SK-N-SH treated with all-trans-retinoic acid at 6 μM for 48 hours (cell line): ENCODE measurements around the gene EP400.

Experiments used
- ATAC-seq: fragments of 200-7000 bp; cut with Tn5 transposase; 3 replicates; pipeline ENCODE4 v1.9.1; 2020; ENCODE audit warnings: mild to moderate bottlenecking, moderate library complexity
- ARNTL ChIP-seq: fragments of 450-650 bp; formaldehyde crosslinking; IDR thresholded peaks from 2 replicates; pipeline ENCODE4 v1.5.0; 2020; ENCODE audit warnings: low read depth, mild to moderate bottlenecking, moderate library complexity, borderline replicate concordance
- BACH2 ChIP-seq: fragments of 250-450 bp; sonication (Bioruptor Pico); IDR thresholded peaks from 2 replicates; pipeline ENCODE4 v1.9.0; 2021; ENCODE audit warnings: mild to moderate bottlenecking, borderline replicate concordance
- CSDC2 ChIP-seq: fragments of 250-450 bp; sonication (Bioruptor Pico); IDR thresholded peaks from 2 replicates; pipeline ENCODE4 v1.5.0; 2020; ENCODE audit warnings: mild to moderate bottlenecking, moderate library complexity
- ESRRG ChIP-seq: fragments of 250-450 bp; sonication (Bioruptor Pico); IDR thresholded peaks from 2 replicates; pipeline ENCODE4 v1.6.1; 2021; ENCODE audit warnings: mild to moderate bottlenecking
- GLIS3 ChIP-seq: fragments of 250-450 bp; sonication (Bioruptor Pico); IDR thresholded peaks from 2 replicates; pipeline ENCODE4 v1.5.0; 2020; ENCODE audit warnings: mild to moderate bottlenecking, moderate library complexity
- ISL1 ChIP-seq: fragments of 250-450 bp; sonication (Bioruptor Pico); IDR thresholded peaks from 2 replicates; pipeline ENCODE4 v2.1.2; 2022; ENCODE audit warnings: mild to moderate bottlenecking, moderate library complexity
- PPARA ChIP-seq: fragments of 250-450 bp; sonication (Bioruptor Pico); IDR thresholded peaks from 2 replicates; pipeline ENCODE4 v1.5.0; 2020; ENCODE audit warnings: mild to moderate bottlenecking, borderline replicate concordance
- SNAI2 ChIP-seq: fragments of 250-450 bp; sonication (Bioruptor Pico); IDR thresholded peaks from 2 replicates; pipeline ENCODE4 v1.5.0; 2020; ENCODE audit warnings: mild to moderate bottlenecking, moderate library complexity
- TCF4 ChIP-seq: fragments of 250-450 bp; sonication (Bioruptor Pico); IDR thresholded peaks from 2 replicates; pipeline ENCODE4 v1.8.0; 2021; ENCODE audit warnings: mild to moderate bottlenecking, moderate library complexity, borderline replicate concordance
- TOX ChIP-seq: fragments of 250-450 bp; sonication (Bioruptor Pico); IDR thresholded peaks from 2 replicates; pipeline ENCODE4 v1.8.0; 2021; ENCODE audit warnings: mild to moderate bottlenecking, moderate library complexity, borderline replicate concordance
- ZC3H10 ChIP-seq: fragments of 250-450 bp; sonication (Bioruptor Pico); IDR thresholded peaks from 2 replicates; pipeline ENCODE4 v1.5.1; 2021; ENCODE audit warnings: mild to moderate bottlenecking, moderate library complexity
- ZFP30 ChIP-seq: fragments of 450-650 bp; formaldehyde crosslinking; IDR thresholded peaks from 2 replicates; pipeline ENCODE4 v1.5.0; 2022; ENCODE audit warnings: mild to moderate bottlenecking, moderate library complexity
- ZNF565 ChIP-seq: fragments of 450-650 bp; formaldehyde crosslinking; conservative IDR thresholded peaks from 2 replicates; pipeline ENCODE4 v1.5.0; 2020; ENCODE audit warnings: low read depth, mild to moderate bottlenecking, moderate library complexity
- ZNF70 ChIP-seq: fragments of 450-650 bp; formaldehyde crosslinking; IDR thresholded peaks from 2 replicates; pipeline ENCODE4 v1.5.0; 2020; ENCODE audit warnings: mild to moderate bottlenecking, moderate library complexity
- ZNF8 ChIP-seq: fragments of 450-650 bp; formaldehyde crosslinking; IDR thresholded peaks from 2 replicates; pipeline ENCODE4 v1.5.0; 2020; ENCODE audit warnings: mild to moderate bottlenecking, moderate library complexity
- TF ChIP-seq, protein P1 (sequence below): fragments of 250-450 bp; sonication (Bioruptor Pico); IDR thresholded peaks from 2 replicates; pipeline ENCODE4 v1.5.1; 2021; ENCODE audit warnings: mild to moderate bottlenecking, moderate library complexity
- TF ChIP-seq, protein P2 (sequence below): fragments of 250-450 bp; sonication (Bioruptor Pico); IDR thresholded peaks from 2 replicates; pipeline ENCODE4 v1.5.0; 2020; ENCODE audit warnings: mild to moderate bottlenecking, moderate library complexity
- TF ChIP-seq, protein P3 (sequence below): fragments of 250-450 bp; sonication (Bioruptor Pico); IDR thresholded peaks from 2 replicates; pipeline ENCODE4 v1.5.1; 2020; ENCODE audit warnings: low read depth, mild to moderate bottlenecking, moderate library complexity

The EP400 gene

DNA sequence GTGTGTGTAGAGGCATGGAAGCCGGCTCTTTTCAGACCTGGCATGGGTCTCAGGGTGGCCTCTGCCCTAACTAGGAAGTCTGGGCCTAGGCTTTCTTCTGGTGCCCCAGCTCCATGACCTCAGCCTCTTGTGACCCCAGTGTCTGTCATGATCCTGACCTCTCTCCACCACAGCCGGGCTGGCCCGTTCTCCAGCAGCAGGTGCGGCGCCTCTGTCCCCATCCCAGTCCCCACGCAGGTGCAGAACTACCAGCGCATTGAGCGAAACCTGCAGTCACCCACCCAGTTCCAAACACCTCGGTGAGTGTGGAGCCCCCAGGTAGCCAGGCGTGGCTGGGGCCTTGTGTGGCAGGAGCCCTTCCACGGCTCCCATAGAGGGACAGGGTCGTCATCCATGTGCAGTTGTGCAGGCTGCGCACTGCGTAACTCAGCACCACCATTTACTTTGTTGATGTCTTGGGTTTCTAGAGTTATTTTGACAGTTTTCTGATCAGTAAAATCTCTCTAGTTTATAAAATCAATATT lies 35.5 kb upstream of the EP400 start:
- ATAC-seq, result no peak
- TF ChIP-seq, protein P1, sequence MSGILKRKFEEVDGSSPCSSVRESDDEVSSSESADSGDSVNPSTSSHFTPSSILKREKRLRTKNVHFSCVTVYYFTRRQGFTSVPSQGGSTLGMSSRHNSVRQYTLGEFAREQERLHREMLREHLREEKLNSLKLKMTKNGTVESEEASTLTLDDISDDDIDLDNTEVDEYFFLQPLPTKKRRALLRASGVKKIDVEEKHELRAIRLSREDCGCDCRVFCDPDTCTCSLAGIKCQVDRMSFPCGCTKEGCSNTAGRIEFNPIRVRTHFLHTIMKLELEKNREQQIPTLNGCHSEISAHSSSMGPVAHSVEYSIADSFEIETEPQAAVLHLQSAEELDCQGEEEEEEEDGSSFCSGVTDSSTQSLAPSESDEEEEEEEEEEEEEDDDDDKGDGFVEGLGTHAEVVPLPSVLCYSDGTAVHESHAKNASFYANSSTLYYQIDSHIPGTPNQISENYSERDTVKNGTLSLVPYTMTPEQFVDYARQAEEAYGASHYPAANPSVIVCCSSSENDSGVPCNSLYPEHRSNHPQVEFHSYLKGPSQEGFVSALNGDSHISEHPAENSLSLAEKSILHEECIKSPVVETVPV (CRISPR knock-in tag), result no peak
- TF ChIP-seq, protein P2, sequence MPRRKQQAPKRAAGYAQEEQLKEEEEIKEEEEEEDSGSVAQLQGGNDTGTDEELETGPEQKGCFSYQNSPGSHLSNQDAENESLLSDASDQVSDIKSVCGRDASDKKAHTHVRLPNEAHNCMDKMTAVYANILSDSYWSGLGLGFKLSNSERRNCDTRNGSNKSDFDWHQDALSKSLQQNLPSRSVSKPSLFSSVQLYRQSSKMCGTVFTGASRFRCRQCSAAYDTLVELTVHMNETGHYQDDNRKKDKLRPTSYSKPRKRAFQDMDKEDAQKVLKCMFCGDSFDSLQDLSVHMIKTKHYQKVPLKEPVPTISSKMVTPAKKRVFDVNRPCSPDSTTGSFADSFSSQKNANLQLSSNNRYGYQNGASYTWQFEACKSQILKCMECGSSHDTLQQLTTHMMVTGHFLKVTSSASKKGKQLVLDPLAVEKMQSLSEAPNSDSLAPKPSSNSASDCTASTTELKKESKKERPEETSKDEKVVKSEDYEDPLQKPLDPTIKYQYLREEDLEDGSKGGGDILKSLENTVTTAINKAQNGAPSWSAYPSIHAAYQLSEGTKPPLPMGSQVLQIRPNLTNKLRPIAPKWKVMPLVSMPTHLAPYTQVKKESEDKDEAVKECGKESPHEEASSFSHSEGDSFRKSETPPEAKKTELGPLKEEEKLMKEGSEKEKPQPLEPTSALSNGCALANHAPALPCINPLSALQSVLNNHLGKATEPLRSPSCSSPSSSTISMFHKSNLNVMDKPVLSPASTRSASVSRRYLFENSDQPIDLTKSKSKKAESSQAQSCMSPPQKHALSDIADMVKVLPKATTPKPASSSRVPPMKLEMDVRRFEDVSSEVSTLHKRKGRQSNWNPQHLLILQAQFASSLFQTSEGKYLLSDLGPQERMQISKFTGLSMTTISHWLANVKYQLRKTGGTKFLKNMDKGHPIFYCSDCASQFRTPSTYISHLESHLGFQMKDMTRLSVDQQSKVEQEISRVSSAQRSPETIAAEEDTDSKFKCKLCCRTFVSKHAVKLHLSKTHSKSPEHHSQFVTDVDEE (CRISPR knock-in tag), result no peak
- TF ChIP-seq BACH2, result no peak
- no peak for TF ChIP-seq ZNF565 (CRISPR knock-in tag)
- no peak for TF ChIP-seq TOX (CRISPR knock-in tag)
- no peak for TF ChIP-seq ZNF70 (CRISPR knock-in tag)
- TF ChIP-seq ZC3H10 (CRISPR knock-in tag), result no peak
- TF ChIP-seq ISL1 (CRISPR knock-in tag), result no peak

DNA sequence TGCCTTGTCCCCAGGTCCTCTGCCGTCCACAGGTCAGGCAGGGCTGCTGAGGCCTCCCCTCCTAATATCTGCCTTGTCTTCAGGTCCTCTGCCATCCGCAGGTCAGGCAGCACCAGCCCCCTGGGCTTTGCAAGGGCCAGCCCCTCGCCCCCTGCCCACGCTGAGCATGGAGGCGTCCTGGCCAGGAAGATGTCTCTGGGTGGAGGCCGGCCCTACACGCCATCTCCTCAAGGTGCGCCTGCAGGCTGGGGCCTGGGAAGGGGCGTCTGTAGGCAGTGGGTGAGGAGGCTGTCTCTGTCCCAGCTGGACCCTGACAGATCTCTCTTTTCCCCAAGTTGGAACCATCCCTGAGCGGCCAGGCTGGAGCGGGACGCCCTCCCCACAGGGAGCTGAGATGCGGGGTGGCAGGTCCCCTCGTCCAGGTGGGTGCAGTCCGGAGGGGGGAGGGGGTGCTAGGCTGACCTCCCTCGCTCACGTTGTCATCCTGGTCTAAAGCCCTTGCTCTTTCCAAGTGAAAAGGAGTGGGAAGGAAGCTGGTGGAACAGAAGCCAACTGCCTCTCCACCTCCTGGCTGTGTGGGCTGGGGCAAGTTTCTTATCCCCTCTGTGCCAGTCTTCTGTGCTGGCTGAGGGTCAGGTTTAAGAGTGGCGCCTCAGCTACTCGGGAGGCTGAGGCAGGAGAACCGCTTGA lies 34.6 kb upstream of the EP400 start:
- TF ChIP-seq ZFP30 (CRISPR knock-in tag) (no peak), ZNF70 (CRISPR knock-in tag) (no peak), ZNF565 (CRISPR knock-in tag) (no peak), TOX (CRISPR knock-in tag) (no peak), ZC3H10 (CRISPR knock-in tag) (no peak), TCF4 (CRISPR knock-in tag) (no peak), ESRRG (CRISPR knock-in tag) (no peak), ZNF8 (CRISPR knock-in tag) (no peak)
- TF ChIP-seq, protein P2 (CRISPR knock-in tag), result no peak
- TF ChIP-seq, protein P1 (CRISPR knock-in tag), result no peak
- TF ChIP-seq, protein P3, sequence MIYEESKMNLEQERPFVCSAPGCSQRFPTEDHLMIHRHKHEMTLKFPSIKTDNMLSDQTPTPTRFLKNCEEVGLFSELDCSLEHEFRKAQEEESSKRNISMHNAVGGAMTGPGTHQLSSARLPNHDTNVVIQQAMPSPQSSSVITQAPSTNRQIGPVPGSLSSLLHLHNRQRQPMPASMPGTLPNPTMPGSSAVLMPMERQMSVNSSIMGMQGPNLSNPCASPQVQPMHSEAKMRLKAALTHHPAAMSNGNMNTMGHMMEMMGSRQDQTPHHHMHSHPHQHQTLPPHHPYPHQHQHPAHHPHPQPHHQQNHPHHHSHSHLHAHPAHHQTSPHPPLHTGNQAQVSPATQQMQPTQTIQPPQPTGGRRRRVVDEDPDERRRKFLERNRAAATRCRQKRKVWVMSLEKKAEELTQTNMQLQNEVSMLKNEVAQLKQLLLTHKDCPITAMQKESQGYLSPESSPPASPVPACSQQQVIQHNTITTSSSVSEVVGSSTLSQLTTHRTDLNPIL (CRISPR knock-in tag), result no peak
- no peak for ATAC-seq

DNA sequence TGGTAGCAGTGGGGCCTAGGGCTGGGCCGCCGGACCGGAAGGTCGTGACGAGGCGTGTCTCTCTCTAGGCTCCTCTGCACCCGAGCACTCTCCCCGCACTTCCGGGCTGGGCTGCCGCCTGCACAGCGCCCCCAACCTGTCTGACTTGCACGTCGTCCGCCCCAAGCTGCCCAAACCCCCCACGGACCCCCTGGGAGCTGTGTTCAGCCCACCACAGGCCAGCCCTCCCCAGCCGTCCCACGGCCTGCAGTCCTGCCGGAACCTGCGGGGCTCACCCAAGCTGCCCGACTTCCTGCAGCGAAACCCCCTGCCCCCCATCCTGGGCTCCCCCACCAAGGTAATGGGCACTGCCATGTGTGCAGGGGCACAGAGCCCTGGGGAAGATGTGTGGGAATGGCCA lies 33.9 kb upstream of the EP400 start:
- ATAC-seq, result no peak
- TF ChIP-seq TCF4 (CRISPR knock-in tag) (no peak), ZFP30 (CRISPR knock-in tag) (no peak), CSDC2 (CRISPR knock-in tag) (no peak), GLIS3 (CRISPR knock-in tag) (no peak), PPARA (no peak), ESRRG (CRISPR knock-in tag) (no peak), SNAI2 (CRISPR knock-in tag) (no peak), TOX (CRISPR knock-in tag) (no peak), ZNF70 (CRISPR knock-in tag) (no peak), ARNTL (CRISPR knock-in tag) (no peak)
- TF ChIP-seq, protein P1 (CRISPR knock-in tag), result no peak
- TF ChIP-seq, protein P2 (CRISPR knock-in tag), result no peak
